A673 (cell line): ENCODE data around the gene PARD6A.

Experiments used
- EZH2 ChIP-seq: fragments of 200-600 bp; sonication (generic); IDR thresholded peaks from 2 replicates; pipeline ENCODE4 v1.6.1; 2017; ENCODE audit warnings: borderline replicate concordance, low read depth, mild to moderate bottlenecking, mixed read lengths, antibody characterized with exemption, low read length; ENCODE audit not compliant: poor library complexity, severe bottlenecking
- TF ChIP-seq, protein P1 (sequence below): fragments of 300-800, 200-600 bp; sonication (generic); conservative IDR thresholded peaks from 2 replicates; pipeline ENCODE4 v1.5.1; 2017; ENCODE audit warnings: low read depth, mild to moderate bottlenecking, antibody characterized with exemption, low read length, moderate library complexity, mixed read lengths

DNA sequence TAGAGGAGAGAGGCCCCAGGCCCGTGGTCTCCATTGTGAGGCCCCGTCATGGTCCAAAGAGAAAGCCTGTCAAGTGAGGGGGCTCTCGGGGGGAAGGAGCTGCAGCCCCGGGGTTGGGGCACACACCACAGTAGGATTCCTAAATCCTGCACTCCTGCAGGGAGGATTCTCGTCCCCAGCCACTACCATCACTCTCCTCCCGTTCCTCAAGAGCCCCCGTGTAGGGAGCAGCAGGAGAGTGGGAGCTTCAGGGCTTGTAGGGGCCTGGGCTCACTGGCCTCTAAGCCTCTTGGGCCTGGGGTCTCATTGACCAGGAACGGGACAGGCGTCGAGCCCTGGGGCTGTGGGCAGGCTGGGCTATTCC, 6.7 kb downstream of the PARD6A start:
- TF ChIP-seq, protein P1, sequence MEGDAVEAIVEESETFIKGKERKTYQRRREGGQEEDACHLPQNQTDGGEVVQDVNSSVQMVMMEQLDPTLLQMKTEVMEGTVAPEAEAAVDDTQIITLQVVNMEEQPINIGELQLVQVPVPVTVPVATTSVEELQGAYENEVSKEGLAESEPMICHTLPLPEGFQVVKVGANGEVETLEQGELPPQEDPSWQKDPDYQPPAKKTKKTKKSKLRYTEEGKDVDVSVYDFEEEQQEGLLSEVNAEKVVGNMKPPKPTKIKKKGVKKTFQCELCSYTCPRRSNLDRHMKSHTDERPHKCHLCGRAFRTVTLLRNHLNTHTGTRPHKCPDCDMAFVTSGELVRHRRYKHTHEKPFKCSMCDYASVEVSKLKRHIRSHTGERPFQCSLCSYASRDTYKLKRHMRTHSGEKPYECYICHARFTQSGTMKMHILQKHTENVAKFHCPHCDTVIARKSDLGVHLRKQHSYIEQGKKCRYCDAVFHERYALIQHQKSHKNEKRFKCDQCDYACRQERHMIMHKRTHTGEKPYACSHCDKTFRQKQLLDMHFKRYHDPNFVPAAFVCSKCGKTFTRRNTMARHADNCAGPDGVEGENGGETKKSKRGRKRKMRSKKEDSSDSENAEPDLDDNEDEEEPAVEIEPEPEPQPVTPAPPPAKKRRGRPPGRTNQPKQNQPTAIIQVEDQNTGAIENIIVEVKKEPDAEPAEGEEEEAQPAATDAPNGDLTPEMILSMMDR: no peak
- no peak for TF ChIP-seq EZH2
